ENCODE measurements around the gene KLF6. TPM values are rescaled to one million over a fixed set of nuclear protein-coding genes. Genes with fewer than 3 reads are reported as not detected.

Gene KLF6
- total and polyA plus RNA-seq, 9 of the 15 experiments (the other 6 are each of a cell fraction or from before 2014, with no cell fraction given) = 3.2 to 23.9 (median 8.0) TPM

DNA sequence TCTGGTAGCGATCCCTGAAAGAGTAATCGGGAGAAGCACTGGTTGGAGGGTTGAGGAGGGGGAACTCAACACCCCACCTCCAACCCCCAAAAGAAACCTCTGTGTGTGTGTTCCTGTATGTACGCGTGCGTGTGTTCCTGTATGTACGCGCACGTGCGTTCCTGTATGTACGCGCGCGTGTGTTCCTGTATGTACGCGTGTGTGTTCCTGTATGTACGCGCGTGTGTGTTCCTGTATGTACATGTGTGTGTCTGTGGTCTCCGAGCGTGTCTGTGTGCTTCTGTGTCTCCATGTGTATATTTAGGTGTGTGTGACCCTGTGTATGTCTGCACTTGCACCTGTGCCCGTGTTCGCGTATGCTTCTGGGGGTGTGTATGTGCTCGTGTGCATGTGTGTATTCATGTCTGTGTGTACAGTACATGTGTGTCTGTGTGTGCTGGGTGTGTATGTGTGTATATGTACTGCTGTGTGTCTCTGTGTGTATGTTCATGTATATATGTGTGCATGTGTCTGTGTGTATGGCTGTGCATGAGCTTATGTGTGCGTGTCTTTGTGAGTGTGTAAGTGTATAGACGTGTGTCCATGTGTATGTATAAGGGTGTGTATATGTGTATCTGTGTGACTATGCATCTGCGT, 42.9 kb upstream of the KLF6 start (continued):
- TF ChIP-seq MTA1 (IDR thresholded peaks at IDR 0.05; ENCODE audit: borderline replicate concordance) (0 out of 2 replicates have a peak, but pooled peaks have one; percentile 2), USF1 (CRISPR knock-in tag; IDR thresholded peaks at IDR 0.05) (peak; percentile 14), NKRF (IDR thresholded peaks at IDR 0.05; ENCODE audit: borderline replicate concordance) (peak; percentile 53; the same call in 1 of the 2 replicates), NR2C2 (CRISPR knock-in tag; IDR thresholded peaks at IDR 0.05) (no peak), NR2C2 (tag; IDR thresholded peaks at IDR 0.05) (no peak), ZSCAN32 (CRISPR knock-in tag; IDR thresholded peaks at IDR 0.05) (no peak)
- TF ChIP-seq, protein P1, sequence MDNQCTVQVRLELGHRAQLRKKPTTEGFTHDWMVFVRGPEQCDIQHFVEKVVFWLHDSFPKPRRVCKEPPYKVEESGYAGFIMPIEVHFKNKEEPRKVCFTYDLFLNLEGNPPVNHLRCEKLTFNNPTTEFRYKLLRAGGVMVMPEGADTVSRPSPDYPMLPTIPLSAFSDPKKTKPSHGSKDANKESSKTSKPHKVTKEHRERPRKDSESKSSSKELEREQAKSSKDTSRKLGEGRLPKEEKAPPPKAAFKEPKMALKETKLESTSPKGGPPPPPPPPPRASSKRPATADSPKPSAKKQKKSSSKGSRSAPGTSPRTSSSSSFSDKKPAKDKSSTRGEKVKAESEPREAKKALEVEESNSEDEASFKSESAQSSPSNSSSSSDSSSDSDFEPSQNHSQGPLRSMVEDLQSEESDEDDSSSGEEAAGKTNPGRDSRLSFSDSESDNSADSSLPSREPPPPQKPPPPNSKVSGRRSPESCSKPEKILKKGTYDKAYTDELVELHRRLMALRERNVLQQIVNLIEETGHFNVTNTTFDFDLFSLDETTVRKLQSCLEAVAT (IDR thresholded peaks at IDR 0.05) = peak in 1 of 2 experiments; percentile 50; a peak in 1 of 4 replicates

Measured in K562 (cell line).